ENCODE measurements around the gene PARP15.

- no peak for TF ChIP-seq SP1 (IDR thresholded peaks at IDR 0.05)
- no peak for TF ChIP-seq L3MBTL2 (conservative IDR thresholded peaks at IDR 0.05)
- no peak for TF ChIP-seq FOXA1 (IDR thresholded peaks at IDR 0.05)
- TF ChIP-seq NFRKB (IDR thresholded peaks at IDR 0.05) = no peak
- no peak for TF ChIP-seq HDGF (IDR thresholded peaks at IDR 0.05; ENCODE audit: borderline replicate concordance)
- no peak for TF ChIP-seq FOXK2 (IDR thresholded peaks at IDR 0.05)
- TF ChIP-seq ELF4 (IDR thresholded peaks at IDR 0.05) = no peak
- no peak for TF ChIP-seq TARDBP (IDR thresholded peaks at IDR 0.05)
- no peak for TF ChIP-seq FOXM1 (IDR thresholded peaks at IDR 0.05; ENCODE audit: borderline replicate concordance)
- TF ChIP-seq SUZ12 (IDR thresholded peaks at IDR 0.05) = no peak
These were observed 1.1 kb upstream of the PARP15 start for GRCh38 chr3:122576174-122576940.
